Measurements from ENCODE around the gene DGKZ. TPM values are rescaled to one million over a fixed set of nuclear protein-coding genes. Genes with fewer than 3 reads are reported as not detected.

The DGKZ gene
- polyA plus RNA-seq, 3 donors, result 30.4 to 217 (median 33.4) TPM

DNA sequence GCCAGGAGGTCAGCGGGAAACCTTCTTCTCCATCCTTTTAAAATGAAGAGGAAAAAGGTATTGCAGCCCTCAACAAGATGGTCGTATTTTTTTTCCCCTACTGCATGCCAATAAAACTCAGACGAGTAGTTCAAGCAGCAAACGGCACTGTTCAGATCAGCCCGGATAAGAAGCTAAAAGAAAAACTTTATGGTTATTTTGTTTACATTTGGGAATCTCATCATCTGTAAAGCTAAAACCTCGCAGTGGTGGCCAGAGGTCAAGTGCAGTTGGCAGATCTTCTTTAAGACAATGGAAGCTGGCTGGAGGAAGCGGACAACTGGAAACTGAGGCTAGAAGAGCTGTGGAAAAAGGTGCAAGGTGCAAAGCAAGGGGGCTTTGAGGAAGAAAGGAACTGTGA is 75.3 kb downstream of the DGKZ start:
- Histone ChIP-seq H3K4me1 (ENCODE audit: control insufficient read depth in 1 of 2, insufficient read depth in 2 of 2, low read length in 2 of 2) (no peaks in the 10 kb centered on the region), H3K9ac (ENCODE audit: insufficient read depth, low read length, poor library complexity, severe bottlenecking) (no peak overlapping the region), H3K79me2 (ENCODE audit: insufficient read depth, low read length) (no peaks in the 10 kb centered on the region), H3K27ac (ENCODE audit: low read depth in 1 of 2, low read length in 2 of 2) (no peak overlapping the region), H3K36me3 (replicated peaks in 1 of 2; ENCODE audit: control insufficient read depth in 1 of 2, insufficient read depth in 2 of 2, low read length in 2 of 2) (peaks cover 8 to 63% of the 10 kb centered on the region in 2 donors), H2AFZ (ENCODE audit: insufficient read depth, low read depth, low read length, poor library complexity, severe bottlenecking) (no peak overlapping the region), H4K20me1 (ENCODE audit: insufficient read depth, low read length) (no peaks in the 10 kb centered on the region), H3K27me3 (ENCODE audit: control insufficient read depth in 2 of 2, insufficient read depth in 2 of 2, low read length in 2 of 2) (no peaks in the 10 kb centered on the region), H3K4me3 (replicated peaks in 1 of 3; ENCODE audit: low read depth in 2 of 3, low read length in 3 of 3) (no peak overlapping the region), H3K9me3 (replicated peaks in 1 of 2; ENCODE audit: control insufficient read depth in 1 of 2, insufficient read depth in 1 of 2, low read length in 2 of 2) (no peaks in the 10 kb centered on the region), H3K4me2 (replicated peaks; ENCODE audit: extremely low read depth, low read length, poor library complexity, severe bottlenecking) (no peak overlapping the region)
- no peak for TF ChIP-seq CTCF (IDR thresholded peaks at IDR 0.05)
- intact Hi-C loops (cut with micrococcal nuclease), result no loop called here
- H3K4me3 Mint-ChIP-seq, result no peak overlapping the region
- no peaks in the 10 kb centered on the region for H3K9me3 Mint-ChIP-seq
- no peak for DNase-seq
- peaks cover 61 to 62% of the 10 kb centered on the region in 2 donors for H3K36me3 Mint-ChIP-seq
- H3K4me1 Mint-ChIP-seq, result no peaks in the 10 kb centered on the region
- peak overlapping the region in 1 of 7 donors; percentile 44 for H3K27ac Mint-ChIP-seq
- 98% methylated on average over 5 of the region's 7 CpGs for WGBS (ENCODE audit: insufficient coverage)
- no peaks in the 10 kb centered on the region for H3K27me3 Mint-ChIP-seq (ENCODE audit: low read depth in 3 of 3)

GRCh38 chr11:46426233-46426991 is 79.1 kb downstream of the DGKZ start:
- Histone ChIP-seq H3K27me3 (ENCODE audit: control insufficient read depth in 2 of 2, insufficient read depth in 2 of 2, low read length in 2 of 2) (no peaks in the 10 kb centered on the region), H3K79me2 (ENCODE audit: insufficient read depth, low read length) (no peaks in the 10 kb centered on the region), H3K4me2 (replicated peaks; ENCODE audit: extremely low read depth, low read length, poor library complexity, severe bottlenecking) (no peak overlapping the region), H3K9me3 (replicated peaks in 1 of 2; ENCODE audit: control insufficient read depth in 1 of 2, insufficient read depth in 1 of 2, low read length in 2 of 2) (no peaks in the 10 kb centered on the region), H3K4me3 (replicated peaks in 1 of 3; ENCODE audit: low read depth in 2 of 3, low read length in 3 of 3) (no peak overlapping the region), H4K20me1 (ENCODE audit: insufficient read depth, low read length) (no peaks in the 10 kb centered on the region), H3K4me1 (ENCODE audit: control insufficient read depth in 1 of 2, insufficient read depth in 2 of 2, low read length in 2 of 2) (no peaks in the 10 kb centered on the region), H3K9ac (ENCODE audit: insufficient read depth, low read length, poor library complexity, severe bottlenecking) (no peak overlapping the region), H3K36me3 (replicated peaks in 1 of 2; ENCODE audit: control insufficient read depth in 1 of 2, insufficient read depth in 2 of 2, low read length in 2 of 2) (peaks cover 15 to 61% of the 10 kb centered on the region in 2 donors), H2AFZ (ENCODE audit: insufficient read depth, low read depth, low read length, poor library complexity, severe bottlenecking) (no peak overlapping the region), H3K27ac (ENCODE audit: low read depth in 1 of 2, low read length in 2 of 2) (no peak overlapping the region)
- no peak for DNase-seq
- 94% methylated on average over 3 of the region's 4 CpGs for WGBS (ENCODE audit: insufficient coverage)
- intact Hi-C loops (cut with micrococcal nuclease), result no loop called here
- Mint-ChIP-seq H3K4me3 (no peak overlapping the region), H3K4me1 (peaks cover 2% of the 10 kb centered on the region), H3K27ac (no peak overlapping the region), H3K36me3 (peaks cover 60 to 72% of the 10 kb centered on the region in 2 donors), H3K9me3 (no peaks in the 10 kb centered on the region), H3K27me3 (ENCODE audit: low read depth in 3 of 3) (peaks cover 0 to 1% (median 0%) of the 10 kb centered on the region in 3 donors)
- no peak for TF ChIP-seq CTCF (IDR thresholded peaks at IDR 0.05)

Data from CD14-positive monocyte (primary cell).